Retina (tissue), 1 donor: ENCODE results near the gene TMEM187.

Experiments
- DNase-seq: peaks from one replicate; pipeline ENCODE4 v3.0.0-alpha.2; 2016

Gene TMEM187

GRCh38 chrX:153935326-153935851, 37.2 kb upstream of the TMEM187 start:
- DNase-seq = no peak

- no peak for DNase-seq
Measured at GRCh38 chrX:153937056-153937455, 35.5 kb upstream of the TMEM187 start.

GRCh38 chrX:153938226-153938786, 34.2 kb upstream of the TMEM187 start:
- no peak for DNase-seq

- no peak for DNase-seq
Measured at GRCh38 chrX:153939573-153939972, 33.0 kb upstream of the TMEM187 start.

- no peak for DNase-seq
Measured at GRCh38 chrX:153941336-153942252, 31.0 kb upstream of the TMEM187 start.

GRCh38 chrX:153944140-153944799, 28.3 kb upstream of the TMEM187 start, which contains the start of gene RENBP:
Gene RENBP (minus strand): TSS chrX:153944643. CDS start chrX:153944610, 33 bp downstream.
- DNase-seq = peak; percentile 81

GRCh38 chrX:153944800-153945150, 27.8 kb upstream of the TMEM187 start:
- no peak for DNase-seq

GRCh38 chrX:153945956-153946943, 26.3 kb upstream of the TMEM187 start:
- no peak for DNase-seq

GRCh38 chrX:153947009-153947769, 25.4 kb upstream of the TMEM187 start:
- DNase-seq = peak; percentile 66

GRCh38 chrX:153948002-153948466, 24.5 kb upstream of the TMEM187 start:
- DNase-seq = no peak

- no peak for DNase-seq
Measured at GRCh38 chrX:153948847-153949805, 23.4 kb upstream of the TMEM187 start.

GRCh38 chrX:153950127-153950526, 22.4 kb upstream of the TMEM187 start:
- no peak for DNase-seq

- DNase-seq = no peak
Measured at GRCh38 chrX:153951683-153952372, 20.7 kb upstream of the TMEM187 start.

- no peak for DNase-seq
Measured at GRCh38 chrX:153952373-153953026, 20.1 kb upstream of the TMEM187 start.

GRCh38 chrX:153953342-153953830, 19.2 kb upstream of the TMEM187 start:
- peak; percentile 83 for DNase-seq

GRCh38 chrX:153953892-153954557, 18.5 kb upstream of the TMEM187 start:
- no peak for DNase-seq

- no peak for DNase-seq
Measured at GRCh38 chrX:153954558-153955227, 17.9 kb upstream of the TMEM187 start.
